Smooth muscle cell (in vitro differentiated cells): ENCODE results near the gene TRMT112. TPM values are rescaled to one million over a fixed set of nuclear protein-coding genes. Genes with fewer than 3 reads are reported as not detected.

Experiments
- DNase-seq: peaks from one replicate; lab custom pipeline; 2025; ENCODE audit not compliant: unreplicated experiment; lab: John Stamatoyannopoulos, UW
- H2AFZ ChIP-seq: fragments of 200-600 bp; sonication (generic); 2 replicates; pipeline ENCODE4 v1.6.0; 2016; ENCODE audit warnings: antibody characterized with exemption, low read depth, mild to moderate bottlenecking
- H3F3A ChIP-seq: fragments of 200-600 bp; sonication (generic); 2 replicates; pipeline ENCODE4 v1.6.0; 2017; ENCODE audit warnings: antibody characterized with exemption, low read depth
- H3K27ac ChIP-seq: fragments of 200-600 bp; sonication (generic); 2 replicates; pipeline ENCODE4 v1.5.1; 2016; ENCODE audit warnings: low read depth, mild to moderate bottlenecking
- H3K27me3 ChIP-seq: fragments of 200-600 bp; sonication (generic); 2 replicates; pipeline ENCODE4 v1.6.1; 2016; ENCODE audit warnings: low read depth, mild to moderate bottlenecking
- H3K36me3 ChIP-seq: fragments of 200-600 bp; sonication (generic); 2 replicates; pipeline ENCODE4 v1.5.1; 2016; ENCODE audit warnings: low read depth
- H3K4me1 ChIP-seq: fragments of 200-600 bp; sonication (generic); 2 replicates; pipeline ENCODE4 v1.5.1; 2016; ENCODE audit warnings: low read depth
- H3K4me2 ChIP-seq: fragments of 200-600 bp; sonication (generic); 2 replicates; pipeline ENCODE4 v1.6.0; 2016; ENCODE audit warnings: mild to moderate bottlenecking
- H3K4me3 ChIP-seq: fragments of 200-600 bp; sonication (generic); 2 replicates; pipeline ENCODE4 v1.5.1; 2016; ENCODE audit warnings: mild to moderate bottlenecking
- H3K79me2 ChIP-seq: fragments of 200-600 bp; sonication (generic); 2 replicates; pipeline ENCODE4 v1.6.0; 2016; ENCODE audit warnings: low read depth, mild to moderate bottlenecking
- H3K9ac ChIP-seq: fragments of 200-600 bp; sonication (generic); 2 replicates; pipeline ENCODE4 v1.6.0; 2016; ENCODE audit warnings: low read depth
- H3K9me3 ChIP-seq: fragments of 200-600 bp; sonication (generic); replicated peaks from 2 replicates; pipeline ENCODE4 v1.5.1; 2016; ENCODE audit warnings: low read depth
- H4K20me1 ChIP-seq: fragments of 200-600 bp; sonication (generic); 2 replicates; pipeline ENCODE4 v1.6.0; 2016; ENCODE audit warnings: low read depth
- WGBS: methylation state at CpG from one replicate; pipeline ENCODE4 v1.1.7; 2016; ENCODE audit warnings: low lambda C conversion rate; 5-methylcytosine and 5-hydroxymethylcytosine counted together
- polyA plus RNA-seq: library from polyadenylated mRNA; unstranded; fragments of >200 nt; fragmentation: Nextera tagmentation; extraction: Ambion mirVana; gene quantifications from 2 replicates; pipeline ENCODE4 v1.2.1, GENCODE V29; 2016
- total RNA-seq: library from RNA; depleted of rRNA; stranded (reverse); fragments of >200 nt; gene quantifications from 2 replicates; pipeline ENCODE4 v1.2.3, GENCODE V29; 2014
- TF ChIP-seq, protein P1 (sequence below): fragments of 200-600 bp; sonication (generic); IDR thresholded peaks from 2 replicates; pipeline ENCODE4 v1.5.1; 2017; ENCODE audit warnings: borderline replicate concordance, mild to moderate bottlenecking, antibody characterized with exemption; ENCODE audit not compliant: insufficient read depth, poor library complexity, severe bottlenecking

The TRMT112 gene
- total and polyA plus RNA-seq, 2 experiments from 2014 or later, result 285 to 327 TPM

DNA sequence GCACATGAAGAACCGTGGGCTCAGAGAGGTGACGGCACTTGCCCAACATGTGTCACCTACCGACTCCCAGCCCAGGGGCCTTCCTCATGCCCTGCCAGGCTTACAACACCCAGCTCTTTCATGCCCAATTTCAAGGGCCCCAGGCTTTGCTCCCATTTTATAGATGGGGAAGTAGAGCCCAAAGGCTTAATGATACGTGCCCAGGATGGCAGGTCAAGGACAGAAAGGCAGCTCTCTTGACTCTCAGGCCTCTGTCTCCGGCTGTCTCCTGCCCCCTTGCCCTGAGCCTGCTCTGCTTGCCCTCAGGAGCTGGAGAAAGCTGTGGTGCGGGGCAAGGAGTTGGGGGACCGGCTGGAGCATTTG, 31.6 kb upstream of the TRMT112 start:
- DNase-seq, result no peak
- no peaks in the 10 kb centered on the region for H4K20me1 ChIP-seq
- H3K36me3 ChIP-seq, result no peaks in the 10 kb centered on the region
- TF ChIP-seq, protein P1, sequence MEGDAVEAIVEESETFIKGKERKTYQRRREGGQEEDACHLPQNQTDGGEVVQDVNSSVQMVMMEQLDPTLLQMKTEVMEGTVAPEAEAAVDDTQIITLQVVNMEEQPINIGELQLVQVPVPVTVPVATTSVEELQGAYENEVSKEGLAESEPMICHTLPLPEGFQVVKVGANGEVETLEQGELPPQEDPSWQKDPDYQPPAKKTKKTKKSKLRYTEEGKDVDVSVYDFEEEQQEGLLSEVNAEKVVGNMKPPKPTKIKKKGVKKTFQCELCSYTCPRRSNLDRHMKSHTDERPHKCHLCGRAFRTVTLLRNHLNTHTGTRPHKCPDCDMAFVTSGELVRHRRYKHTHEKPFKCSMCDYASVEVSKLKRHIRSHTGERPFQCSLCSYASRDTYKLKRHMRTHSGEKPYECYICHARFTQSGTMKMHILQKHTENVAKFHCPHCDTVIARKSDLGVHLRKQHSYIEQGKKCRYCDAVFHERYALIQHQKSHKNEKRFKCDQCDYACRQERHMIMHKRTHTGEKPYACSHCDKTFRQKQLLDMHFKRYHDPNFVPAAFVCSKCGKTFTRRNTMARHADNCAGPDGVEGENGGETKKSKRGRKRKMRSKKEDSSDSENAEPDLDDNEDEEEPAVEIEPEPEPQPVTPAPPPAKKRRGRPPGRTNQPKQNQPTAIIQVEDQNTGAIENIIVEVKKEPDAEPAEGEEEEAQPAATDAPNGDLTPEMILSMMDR, result no peak
- H3K9ac ChIP-seq, result no peak overlapping the region
- no peak overlapping the region for H2AFZ ChIP-seq
- H3K9me3 ChIP-seq, result no peaks in the 10 kb centered on the region
- H3K79me2 ChIP-seq, result no peaks in the 10 kb centered on the region
- H3K4me3 ChIP-seq, result no peak overlapping the region
- no peaks in the 10 kb centered on the region for H3K27me3 ChIP-seq
- H3K27ac ChIP-seq, result no peak overlapping the region
- no peaks in the 10 kb centered on the region for H3K4me1 ChIP-seq
- H3F3A ChIP-seq, result no peaks in the 10 kb centered on the region
- 93% methylated on average over 7 of the region's 7 CpGs for WGBS
- no peak overlapping the region for H3K4me2 ChIP-seq

- no peaks in the 10 kb centered on the region for H3K4me1 ChIP-seq
- 78% methylated on average over 10 of the region's 14 CpGs for WGBS
- no peak for DNase-seq
- TF ChIP-seq, protein P1, result no peak
- H3K9me3 ChIP-seq, result no peaks in the 10 kb centered on the region
- no peak overlapping the region for H3K4me2 ChIP-seq
- H3F3A ChIP-seq, result no peaks in the 10 kb centered on the region
- H4K20me1 ChIP-seq, result no peaks in the 10 kb centered on the region
- H3K79me2 ChIP-seq, result no peaks in the 10 kb centered on the region
- H3K4me3 ChIP-seq, result no peak overlapping the region
- H3K27ac ChIP-seq, result no peak overlapping the region
- no peak overlapping the region for H3K9ac ChIP-seq
- H3K36me3 ChIP-seq, result no peaks in the 10 kb centered on the region
- no peak overlapping the region for H2AFZ ChIP-seq
- no peaks in the 10 kb centered on the region for H3K27me3 ChIP-seq
These were observed 31.1 kb upstream of the TRMT112 start for GRCh38 chr11:64348383-64349024.

GRCh38 chr11:64347193-64347867, 30.0 kb upstream of the TRMT112 start:
- no peak overlapping the region for H3K9ac ChIP-seq
- no peaks in the 10 kb centered on the region for H3K9me3 ChIP-seq
- H3K4me2 ChIP-seq, result no peak overlapping the region
- no peaks in the 10 kb centered on the region for H4K20me1 ChIP-seq
- no peaks in the 10 kb centered on the region for H3K27me3 ChIP-seq
- DNase-seq, result no peak
- TF ChIP-seq, protein P1, result no peak
- H3K4me1 ChIP-seq, result peaks cover under 1% of the 10 kb centered on the region
- no peaks in the 10 kb centered on the region for H3F3A ChIP-seq
- H3K36me3 ChIP-seq, result no peaks in the 10 kb centered on the region
- H3K4me3 ChIP-seq, result no peak overlapping the region
- H2AFZ ChIP-seq, result no peak overlapping the region
- H3K27ac ChIP-seq, result no peak overlapping the region
- no peaks in the 10 kb centered on the region for H3K79me2 ChIP-seq
- WGBS, result 91% methylated on average over 12 of the region's 12 CpGs

- Histone ChIP-seq H3K9ac (no peak overlapping the region), H3K79me2 (no peaks in the 10 kb centered on the region), H3K4me1 (peaks cover 7% of the 10 kb centered on the region), H4K20me1 (no peaks in the 10 kb centered on the region), H3K27me3 (no peaks in the 10 kb centered on the region), H3K4me3 (no peak overlapping the region), H3K9me3 (no peaks in the 10 kb centered on the region), H2AFZ (no peak overlapping the region), H3F3A (no peaks in the 10 kb centered on the region), H3K4me2 (no peak overlapping the region), H3K36me3 (no peaks in the 10 kb centered on the region), H3K27ac (no peak overlapping the region)
- DNase-seq, result no peak
- TF ChIP-seq, protein P1, result no peak
- 97% methylated on average over 28 of the region's 28 CpGs for WGBS
These were observed 27.4 kb upstream of the TRMT112 start for GRCh38 chr11:64344787-64345186.
